ENCODE results near the gene CACNA1G.

DNA sequence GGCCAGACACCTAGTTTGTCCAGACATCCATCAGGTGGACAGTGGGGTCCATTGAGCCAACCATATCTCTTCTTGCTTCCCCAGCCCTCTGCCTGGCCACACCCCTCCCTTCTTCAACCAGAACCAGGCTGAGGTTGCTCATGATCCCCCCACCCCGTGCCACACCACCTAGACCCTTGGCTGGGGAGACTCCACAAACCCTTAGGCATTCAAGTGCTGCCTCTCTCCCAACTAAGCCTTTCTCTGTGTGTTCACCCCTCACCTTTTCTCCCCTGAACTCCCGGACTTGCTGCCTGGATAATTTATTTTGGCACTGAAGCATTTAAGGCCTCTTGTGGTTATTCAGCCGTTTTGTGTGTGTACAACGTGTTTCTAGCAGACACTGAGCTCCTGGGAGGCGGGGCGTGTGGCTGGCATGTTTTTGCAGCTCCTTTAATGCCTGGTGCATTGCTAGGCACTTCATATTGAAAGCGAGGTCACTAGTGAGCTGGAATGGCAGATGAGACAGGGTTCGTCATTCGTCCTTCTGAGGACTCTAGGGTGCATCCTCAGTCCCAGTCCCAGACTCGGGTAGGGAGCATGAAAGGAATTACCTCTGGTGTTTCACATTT is 28.7 kb downstream of the CACNA1G start:
- no peak for TF ChIP-seq CTCF (IDR thresholded peaks at IDR 0.05)
- no peak for TF ChIP-seq POLR2A (IDR thresholded peaks at IDR 0.05)
- no peak for TF ChIP-seq EP300 (IDR thresholded peaks at IDR 0.05)
